AG04450 (cell line): ENCODE measurements around the gene LRRC75A. TPM values are rescaled to one million over a fixed set of nuclear protein-coding genes. Genes with fewer than 3 reads are reported as not detected.
"Not testable (repeated sequence)": the region's sequence is repeated elsewhere in the genome, so short reads cannot be mapped to it uniquely, and the experiment has no call there.

Source experiments
- CTCF ChIA-PET: fragments of 300-600, 350-600 bp; formaldehyde crosslinking; extraction: SDS; loops from one replicate; lab custom pipeline; 2022; ENCODE audit warnings: antibody characterized with exemption, inconsistent platforms; lab: Charles Lee
- POLR2A ChIA-PET: fragments of 350-600 bp; formaldehyde crosslinking; extraction: SDS; loops from one replicate; lab custom pipeline; 2021; ENCODE audit warnings: antibody characterized with exemption, inconsistent platforms; lab: Yijun Ruan, JAX
- DNase-seq: peaks from one replicate; pipeline ENCODE4 v3.0.0-alpha.2; 2011; ENCODE audit warnings: low read depth, low spot score
- H3K27ac ChIP-seq: one replicate; pipeline ENCODE4 v1.5.1; 2012; ENCODE audit warnings: low read depth, low read length, control low read depth
- H3K27me3 ChIP-seq: one replicate; pipeline ENCODE4 v1.6.0; 2012; ENCODE audit warnings: low read length; ENCODE audit not compliant: control insufficient read depth, insufficient read depth
- H3K4me3 ChIP-seq: 2 replicates; pipeline ENCODE4 v1.5.1; 2011; ENCODE audit warnings: mild to moderate bottlenecking, low read depth, low read length, control low read depth
- H3K9me3 ChIP-seq: 2 replicates; pipeline ENCODE4 v1.5.1; 2012; ENCODE audit warnings: low read length; ENCODE audit not compliant: control insufficient read depth, insufficient read depth
- polyA plus RNA-seq: library from polyadenylated mRNA; depleted of rRNA; stranded (reverse); fragments of >200 nt; gene quantifications from 2 replicates; pipeline ENCODE4 v1.2.3, GENCODE V29; 2011; rRNA removed
- small RNA-seq: library from RNA; depleted of rRNA; stranded (forward); fragments of <200 nt; gene quantifications from one replicate; pipeline ENCODE3, GENCODE V24; 2012; ENCODE audit warnings: low read depth; ENCODE audit not compliant: insufficient read length
- TF ChIP-seq, protein P1 (sequence below): IDR thresholded peaks from 2 replicates; pipeline ENCODE4 v1.5.1; 2011; ENCODE audit warnings: low read depth, low read length, control low read depth, inconsistent platforms

Gene LRRC75A
- polyA plus RNA-seq, 1 experiment, result 1.2 TPM

DNA sequence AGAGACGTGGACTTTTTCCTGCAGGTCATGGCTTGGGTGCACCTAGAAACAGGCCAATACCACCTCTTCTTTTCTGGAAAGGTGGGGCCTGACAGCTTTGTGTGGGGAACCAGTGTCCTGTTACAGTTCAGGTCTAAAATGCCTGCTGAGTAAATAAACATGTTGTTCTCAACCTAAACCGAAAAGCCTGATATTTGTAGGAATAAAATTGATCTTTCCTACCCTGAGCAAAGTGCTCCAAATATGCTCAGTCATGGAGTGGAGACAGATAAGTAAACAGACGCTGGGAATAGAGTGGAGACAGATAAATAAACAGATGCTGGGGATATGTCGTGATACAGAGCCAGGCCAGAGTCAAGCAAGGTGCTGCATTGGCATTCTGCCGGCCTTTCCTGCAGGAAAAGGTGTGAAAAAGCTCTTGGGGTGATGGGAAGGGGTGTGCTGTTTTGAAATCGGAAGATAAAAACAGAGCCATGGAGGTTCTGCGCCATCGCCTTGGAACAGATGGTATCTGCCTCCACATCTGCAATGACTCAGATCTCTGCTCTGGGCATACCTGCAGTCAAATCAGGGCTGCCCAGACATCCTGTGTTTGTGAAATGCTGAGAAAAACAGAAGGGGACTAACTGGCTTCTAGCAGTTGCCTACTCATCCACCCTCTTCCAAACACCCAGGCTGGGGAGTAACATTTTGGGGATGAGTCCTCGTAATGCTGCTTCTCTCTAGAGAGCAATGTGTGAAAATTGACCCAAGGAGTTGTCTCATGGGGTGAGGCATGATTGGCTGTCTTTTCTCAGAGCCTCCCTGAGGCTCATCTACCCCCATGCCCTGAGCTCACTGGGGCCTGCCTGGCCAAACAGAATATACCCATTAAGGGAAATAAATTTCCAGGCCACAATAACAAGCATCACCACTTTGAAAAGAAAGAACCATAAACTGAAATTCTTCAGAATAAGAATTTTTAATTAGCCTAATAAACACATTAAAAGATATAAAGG, 93.4 kb downstream of the LRRC75A start:
- POLR2A ChIA-PET, result no interaction called here
- H3K4me3 ChIP-seq, result no peak overlapping the region
- TF ChIP-seq, protein P1, sequence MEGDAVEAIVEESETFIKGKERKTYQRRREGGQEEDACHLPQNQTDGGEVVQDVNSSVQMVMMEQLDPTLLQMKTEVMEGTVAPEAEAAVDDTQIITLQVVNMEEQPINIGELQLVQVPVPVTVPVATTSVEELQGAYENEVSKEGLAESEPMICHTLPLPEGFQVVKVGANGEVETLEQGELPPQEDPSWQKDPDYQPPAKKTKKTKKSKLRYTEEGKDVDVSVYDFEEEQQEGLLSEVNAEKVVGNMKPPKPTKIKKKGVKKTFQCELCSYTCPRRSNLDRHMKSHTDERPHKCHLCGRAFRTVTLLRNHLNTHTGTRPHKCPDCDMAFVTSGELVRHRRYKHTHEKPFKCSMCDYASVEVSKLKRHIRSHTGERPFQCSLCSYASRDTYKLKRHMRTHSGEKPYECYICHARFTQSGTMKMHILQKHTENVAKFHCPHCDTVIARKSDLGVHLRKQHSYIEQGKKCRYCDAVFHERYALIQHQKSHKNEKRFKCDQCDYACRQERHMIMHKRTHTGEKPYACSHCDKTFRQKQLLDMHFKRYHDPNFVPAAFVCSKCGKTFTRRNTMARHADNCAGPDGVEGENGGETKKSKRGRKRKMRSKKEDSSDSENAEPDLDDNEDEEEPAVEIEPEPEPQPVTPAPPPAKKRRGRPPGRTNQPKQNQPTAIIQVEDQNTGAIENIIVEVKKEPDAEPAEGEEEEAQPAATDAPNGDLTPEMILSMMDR, result no peak
- no peak for DNase-seq
- no peaks in the 10 kb centered on the region for H3K27me3 ChIP-seq
- H3K9me3 ChIP-seq, result no peaks in the 10 kb centered on the region
- CTCF ChIA-PET, result no interaction called here
- no peak overlapping the region for H3K27ac ChIP-seq

DNA sequence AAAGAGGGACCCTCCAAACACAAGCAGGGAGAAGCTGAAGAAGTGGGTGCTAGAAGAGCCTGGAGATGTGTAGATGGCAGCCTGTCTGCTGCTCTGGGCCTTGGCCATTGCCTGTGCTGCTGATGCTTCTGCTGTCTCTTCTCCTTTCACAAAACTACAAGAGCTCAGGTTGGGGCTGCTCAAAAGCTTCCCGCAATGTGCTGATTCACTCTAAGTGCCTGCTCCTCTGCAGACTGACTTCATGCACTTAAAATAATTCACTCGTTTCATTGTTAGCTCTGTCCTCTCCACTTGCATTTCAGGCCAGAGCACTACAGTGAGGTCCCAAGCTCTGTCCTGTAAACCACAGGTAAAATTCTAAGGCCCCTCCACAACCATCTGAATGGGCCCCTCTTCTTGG, 95.3 kb downstream of the LRRC75A start:
- H3K4me3 ChIP-seq, H3K27ac ChIP-seq, CTCF ChIA-PET, H3K9me3 ChIP-seq, POLR2A ChIA-PET, H3K27me3 ChIP-seq, DNase-seq: not testable (repeated sequence)

GRCh38 chr17:16395887-16396286, 96.1 kb downstream of the LRRC75A start:
- H3K27me3 ChIP-seq, POLR2A ChIA-PET, H3K27ac ChIP-seq, CTCF ChIA-PET, DNase-seq, H3K9me3 ChIP-seq, H3K4me3 ChIP-seq: not testable (repeated sequence)

- not testable (repeated sequence) for H3K27me3 ChIP-seq, H3K9me3 ChIP-seq, H3K27ac ChIP-seq, DNase-seq, H3K4me3 ChIP-seq
- ChIA-PET CTCF (interaction anchor here (1.1 kb wide), 1 partner anchor 9 kb away, joined by 3 read pairs; no protein-coding TSS in a partner anchor), POLR2A (interaction anchor here (1.2 kb wide), 1 partner anchor 12 kb away, joined by 4 read pairs; the partner anchor contains the start of gene UBB)
These were observed 99.5 kb downstream of the LRRC75A start for GRCh38 chr17:16392491-16392890.

Small RNA genes lying within 50 kb of the gene (small RNA-seq; reads per million reads assigned to genes)
- gene SNORD49A, result not detected
- gene SNORD65, result not detected

Other genes starting within 250 kb of the LRRC75A start
- 65.2 and 71.9 TPM in 2 replicates for gene CENPV, start 138.7 kb downstream of the LRRC75A start, polyA plus RNA-seq
- 1,944 and 3,172 TPM in 2 replicates for gene UBB, start 111.1 kb downstream of the LRRC75A start, polyA plus RNA-seq
- gene TRPV2, start 76.6 kb downstream of the LRRC75A start, polyA plus RNA-seq, result 30.8 and 38.4 TPM in 2 replicates
- 6.3 and 7.9 TPM in 2 replicates for gene ZNF287, start 77.0 kb upstream of the LRRC75A start, polyA plus RNA-seq
- 1.7 and 2.2 TPM in 2 replicates for gene ZNF624, start 161.7 kb upstream of the LRRC75A start, polyA plus RNA-seq
- 0.22 and 0.36 TPM in 2 replicates for gene CCDC144A, start 198.0 kb upstream of the LRRC75A start, polyA plus RNA-seq